ENCODE results near the gene EIF3F.
A peak's percentile ranks its signal among the peaks of the same experiment; 100 is the strongest.

- TF ChIP-seq CTCF (IDR thresholded peaks at IDR 0.05; ENCODE audit: poor library complexity, severe bottlenecking): peak; percentile 99
- peak; percentile 68 for TF ChIP-seq EP300 (conservative IDR thresholded peaks at IDR 0.05; ENCODE audit: poor library complexity, severe bottlenecking)
- TF ChIP-seq SMC3 (conservative IDR thresholded peaks at IDR 0.05; ENCODE audit: poor library complexity): peak; percentile 99
- TF ChIP-seq TAF1 (IDR thresholded peaks at IDR 0.05; ENCODE audit: low read depth): no peak
- TF ChIP-seq POLR2AphosphoS5 (IDR thresholded peaks at IDR 0.05): peak; percentile 87
- TF ChIP-seq EZH2 (IDR thresholded peaks at IDR 0.05; ENCODE audit: borderline replicate concordance, insufficient read depth, low read length, poor library complexity, severe bottlenecking): no peak
- TF ChIP-seq RAD21 (conservative IDR thresholded peaks at IDR 0.05): peak; percentile 91
- no peak for TF ChIP-seq REST (IDR thresholded peaks at IDR 0.05; ENCODE audit: borderline replicate concordance)
These were observed at the start of gene EIF3F for GRCh38 chr11:7986768-7987559.

Data from neural cell (in vitro differentiated cells).